GM18511 (cell line): ENCODE data around the gene SSH2.

ENCODE experiments used
- ATAC-seq: cut with Tn5 transposase; IDR thresholded peaks from one replicate; pipeline ENCODE4 v1.9.1; 2021; ENCODE audit warnings: mild to moderate bottlenecking, moderate library complexity; ENCODE audit not compliant: unreplicated experiment

Gene SSH2

DNA sequence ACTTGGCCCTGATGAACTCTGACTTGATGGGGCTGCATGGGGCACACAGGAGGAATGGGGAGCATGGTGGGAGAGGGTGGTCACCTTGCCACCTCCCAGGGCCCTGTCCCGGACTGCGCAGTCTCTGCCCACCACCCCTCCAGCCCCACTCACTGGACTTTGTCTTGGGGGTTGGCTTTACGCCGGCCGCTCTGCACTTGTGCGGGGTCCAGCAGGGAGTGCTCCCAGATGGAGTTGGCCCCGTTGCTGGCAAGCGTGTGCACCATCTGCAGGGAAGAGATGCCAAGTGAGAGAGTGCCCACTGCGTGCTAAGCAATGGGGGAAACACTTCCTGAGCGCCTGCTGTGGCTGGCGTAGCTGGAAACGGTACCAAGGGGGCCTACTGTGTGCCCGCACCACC is 347.3 kb downstream of the SSH2 start:
- no peak for ATAC-seq

- ATAC-seq = no peak
These were observed 347.7 kb downstream of the SSH2 start for GRCh38 chr17:29582254-29582765.

DNA sequence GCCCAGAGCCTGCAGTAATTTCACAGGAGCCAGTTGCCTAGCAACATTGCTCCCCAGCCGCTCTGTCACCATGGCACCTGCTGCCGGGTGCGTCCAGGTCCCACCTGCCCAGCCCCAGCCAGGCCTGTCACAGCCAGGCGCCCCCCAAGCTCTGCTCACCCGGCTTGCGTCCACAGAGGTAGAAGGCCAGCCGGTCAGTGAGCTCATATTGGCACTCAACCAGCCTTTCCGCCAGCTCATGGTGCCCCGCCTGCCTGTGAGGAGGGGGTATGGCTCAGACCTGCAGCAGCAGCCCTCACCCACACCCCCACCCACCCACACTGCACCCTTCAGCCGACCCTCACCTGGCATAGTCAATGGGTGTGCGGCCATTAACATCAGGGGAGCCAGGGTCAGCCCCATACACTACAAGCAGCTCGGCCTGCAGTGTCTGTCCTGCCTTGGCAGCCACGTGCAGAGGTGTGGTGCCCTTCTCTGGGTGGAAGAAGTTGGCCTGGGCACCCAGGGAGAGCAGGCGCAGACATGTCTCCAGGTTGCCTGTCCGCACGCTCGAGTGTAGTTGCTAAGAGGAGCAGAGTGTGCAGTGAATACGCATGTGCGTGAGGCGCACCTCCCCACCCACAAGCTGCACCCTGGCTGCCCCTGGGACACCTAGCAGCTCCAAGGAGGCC is 348.3 kb downstream of the SSH2 start:
- no peak for ATAC-seq

- peak; percentile 73 for ATAC-seq
These were observed 349.9 kb downstream of the SSH2 start for GRCh38 chr17:29579866-29580771.

- ATAC-seq = no peak
These were observed 351.2 kb downstream of the SSH2 start for GRCh38 chr17:29578626-29579485.

- no peak for ATAC-seq
These were observed 352.4 kb downstream of the SSH2 start for GRCh38 chr17:29577385-29578211.

DNA sequence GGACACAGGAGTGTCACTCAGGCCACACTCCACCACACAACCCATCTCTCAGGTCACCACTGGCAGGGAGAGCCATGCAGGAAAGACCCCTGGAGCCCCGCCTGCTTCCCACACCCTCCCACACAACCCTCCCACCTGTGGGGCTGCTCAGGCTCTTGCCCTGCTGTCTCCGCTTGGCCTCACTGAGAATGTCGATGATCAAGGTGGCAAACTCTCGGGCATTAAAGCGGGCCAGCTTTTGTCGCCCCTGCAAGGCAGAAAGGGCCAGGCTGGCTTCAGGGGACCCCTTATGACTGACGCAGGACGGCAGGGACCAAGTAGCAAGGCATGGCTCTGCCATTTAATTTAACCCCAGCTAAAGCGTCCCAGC is 353.0 kb downstream of the SSH2 start:
- ATAC-seq = no peak

DNA sequence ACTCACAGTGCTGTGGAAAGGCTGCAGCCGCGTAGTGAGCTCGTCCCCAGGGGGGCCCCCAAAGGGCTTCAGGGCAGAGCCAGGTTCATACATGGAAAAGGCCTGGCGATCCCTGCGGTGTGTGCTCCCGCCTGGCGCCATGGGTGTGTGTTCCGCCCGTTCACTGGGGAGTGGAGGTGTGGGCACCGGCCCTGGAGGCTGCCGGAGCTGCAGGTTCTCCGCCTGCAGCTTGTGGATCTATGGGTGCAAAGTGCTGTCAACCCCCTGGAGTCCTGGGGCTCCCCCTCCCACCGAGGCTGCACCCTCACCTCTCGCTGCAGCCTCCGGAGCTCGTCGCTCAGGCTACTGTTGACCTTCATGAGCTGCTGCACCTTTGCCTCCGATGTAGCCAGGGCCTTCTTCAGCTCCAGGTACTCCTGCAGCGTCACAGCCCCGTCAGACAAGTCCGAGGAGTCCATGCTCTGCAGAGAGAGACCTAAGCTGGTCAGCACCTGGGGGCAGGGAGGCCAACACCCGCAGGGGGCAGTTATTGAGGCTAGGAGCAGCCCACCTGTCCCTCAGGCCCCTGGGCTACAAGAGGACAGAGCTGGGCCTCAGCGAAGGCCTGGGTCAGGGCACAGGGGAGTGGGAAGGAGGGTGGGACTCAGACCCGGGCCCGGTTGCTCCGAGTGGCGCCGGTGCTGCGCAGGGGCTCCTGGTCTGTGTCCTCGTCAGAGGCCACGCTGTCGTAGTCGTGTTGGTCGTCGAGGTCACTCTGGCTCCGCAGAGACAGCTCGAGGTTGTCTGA is 353.6 kb downstream of the SSH2 start:
- no peak for ATAC-seq
